Esophagus squamous epithelium (tissue), 5 donors: ENCODE results near the gene SLC47A1. TPM values are rescaled to one million over a fixed set of nuclear protein-coding genes. Genes with fewer than 3 reads are reported as not detected.
"Not testable (repeated sequence)": the region's sequence is repeated elsewhere in the genome, so short reads cannot be mapped to it uniquely, and the experiment has no call there.

ENCODE experiments used
- DNase-seq: peaks from one replicate; lab custom pipeline; 2025; lab: John Stamatoyannopoulos, UW
- H3K27ac ChIP-seq, 4 donors: fragments of 200-600 bp; sonication (generic); one replicate each; pipeline ENCODE4 v1.5.1; 2016 to 2019; ENCODE audit warnings: mild to moderate bottlenecking in 1 of 4
- H3K27me3 ChIP-seq, 4 donors: fragments of 200-600 bp; sonication (generic); 1 replicate in 3 of 4; 2 replicates in 1 of 4; pipeline versions ENCODE4 v1.5.1 to v1.6.0; 2017 to 2021; ENCODE audit warnings: antibody characterized with exemption in 1 of 4
- H3K36me3 ChIP-seq, 3 donors: fragments of 200-600 bp; sonication (generic); one replicate each; pipeline ENCODE4 v1.5.1; 2016 to 2019
- H3K4me1 ChIP-seq, 3 donors: fragments of 200-600 bp; sonication (generic); one replicate each; pipeline ENCODE4 v1.5.1; 2017 to 2019
- H3K4me3 ChIP-seq, 4 donors: fragments of 200-600 bp; sonication (generic); 1 replicate in 3 of 4; 2 replicates in 1 of 4; pipeline ENCODE4 v1.5.1; 2016 to 2019; ENCODE audit warnings: mild to moderate bottlenecking in 2 of 4, moderate library complexity in 1 of 4
- H3K9me3 ChIP-seq, 3 donors: fragments of 200-600 bp; sonication (generic); one replicate each; pipeline ENCODE4 v1.5.1; 2016 to 2019
- POLR2A ChIP-seq, 4 donors: fragments of 450-650 bp; IDR thresholded peaks; one replicate each; pipeline ENCODE4 v1.6.1; 2017; ENCODE audit warnings: antibody characterized with exemption in 4 of 4, mild to moderate bottlenecking in 4 of 4, moderate library complexity in 3 of 4
- WGBS, 2 donors: methylation state at CpG; one replicate each; pipeline ENCODE4 v1.1.5; 2018; 5-methylcytosine and 5-hydroxymethylcytosine counted together
- intact Hi-C: fragments of 100-400 bp; cut with DNase I; formaldehyde crosslinking; loops from one replicate; pipeline ENCODE4 v1.15.0; 2022
- total RNA-seq, 4 donors: library from RNA; depleted of rRNA; stranded (reverse); fragments of >200 nt; gene quantifications; one replicate each; pipeline ENCODE4 v1.1.0, GENCODE V29; 2016
- TF ChIP-seq, protein P1 (sequence below), 6 experiments: fragments of 450-650 bp in 4 of 6; fragments of 200-600 bp in 2 of 6; sonication (generic) in 2 of 6; IDR thresholded peaks; one replicate each; pipeline ENCODE4 v1.5.1; 2016 to 2019; ENCODE audit warnings: antibody characterized with exemption in 6 of 6, mild to moderate bottlenecking in 4 of 6, moderate library complexity in 4 of 6
- donor health status: DM: yes; HTN: yes; CAD: no.

Gene SLC47A1
- total RNA-seq, 4 donors from 2014 or later, result 3.9 to 7.8 (median 7.3) TPM

DNA sequence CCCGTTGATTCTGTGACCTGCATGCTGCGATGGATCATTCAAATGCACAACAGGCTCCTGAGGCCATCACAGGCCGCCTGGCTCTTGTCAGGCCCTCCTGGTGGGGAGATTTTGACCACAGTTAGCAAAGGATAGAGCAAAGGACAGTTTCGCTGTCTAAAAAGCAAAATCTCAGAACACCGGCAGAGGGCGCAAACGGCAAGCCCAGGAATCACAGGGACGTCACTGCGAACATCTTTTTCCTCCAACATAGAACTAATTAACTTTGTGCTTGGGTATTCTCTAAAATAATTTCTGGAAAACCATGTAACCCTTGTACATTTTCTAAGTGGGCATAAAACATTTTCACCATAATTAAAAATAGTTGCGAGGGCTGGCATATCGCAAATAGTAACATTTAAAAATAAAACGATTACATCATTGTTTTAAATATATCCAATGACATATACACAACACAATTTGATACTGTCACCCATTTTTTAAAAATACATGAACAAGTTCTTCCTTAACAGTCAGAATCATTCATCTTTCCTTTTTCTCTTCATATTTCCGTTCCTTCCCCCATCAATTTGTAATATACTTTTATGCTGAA lies 19.7 kb upstream of the SLC47A1 start:
- intact Hi-C loops, result loop anchor here (2.0 to 10.0 kb wide), 2 partner anchors 131 to 253 kb away; partner anchors contain the start of gene ALDH3A2
- Histone ChIP-seq H3K9me3 (no peaks in the 10 kb centered on the region), H3K4me1 (peaks cover 0 to 6% (median 0%) of the 10 kb centered on the region in 3 donors), H3K27me3 (no peaks in the 10 kb centered on the region), H3K36me3 (no peaks in the 10 kb centered on the region), H3K27ac (peak overlapping the region in 2 of 4 donors; percentile 5 to 23), H3K4me3 (no peak overlapping the region)
- no peak for DNase-seq
- TF ChIP-seq, protein P1, sequence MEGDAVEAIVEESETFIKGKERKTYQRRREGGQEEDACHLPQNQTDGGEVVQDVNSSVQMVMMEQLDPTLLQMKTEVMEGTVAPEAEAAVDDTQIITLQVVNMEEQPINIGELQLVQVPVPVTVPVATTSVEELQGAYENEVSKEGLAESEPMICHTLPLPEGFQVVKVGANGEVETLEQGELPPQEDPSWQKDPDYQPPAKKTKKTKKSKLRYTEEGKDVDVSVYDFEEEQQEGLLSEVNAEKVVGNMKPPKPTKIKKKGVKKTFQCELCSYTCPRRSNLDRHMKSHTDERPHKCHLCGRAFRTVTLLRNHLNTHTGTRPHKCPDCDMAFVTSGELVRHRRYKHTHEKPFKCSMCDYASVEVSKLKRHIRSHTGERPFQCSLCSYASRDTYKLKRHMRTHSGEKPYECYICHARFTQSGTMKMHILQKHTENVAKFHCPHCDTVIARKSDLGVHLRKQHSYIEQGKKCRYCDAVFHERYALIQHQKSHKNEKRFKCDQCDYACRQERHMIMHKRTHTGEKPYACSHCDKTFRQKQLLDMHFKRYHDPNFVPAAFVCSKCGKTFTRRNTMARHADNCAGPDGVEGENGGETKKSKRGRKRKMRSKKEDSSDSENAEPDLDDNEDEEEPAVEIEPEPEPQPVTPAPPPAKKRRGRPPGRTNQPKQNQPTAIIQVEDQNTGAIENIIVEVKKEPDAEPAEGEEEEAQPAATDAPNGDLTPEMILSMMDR (IDR thresholded peaks at IDR 0.05), result peak; percentile 72 to 92 (median 89)
- no peak for TF ChIP-seq POLR2A (IDR thresholded peaks at IDR 0.05)
- 12% methylated on average over 13 of the region's 13 CpGs for WGBS, 2 donors

DNA sequence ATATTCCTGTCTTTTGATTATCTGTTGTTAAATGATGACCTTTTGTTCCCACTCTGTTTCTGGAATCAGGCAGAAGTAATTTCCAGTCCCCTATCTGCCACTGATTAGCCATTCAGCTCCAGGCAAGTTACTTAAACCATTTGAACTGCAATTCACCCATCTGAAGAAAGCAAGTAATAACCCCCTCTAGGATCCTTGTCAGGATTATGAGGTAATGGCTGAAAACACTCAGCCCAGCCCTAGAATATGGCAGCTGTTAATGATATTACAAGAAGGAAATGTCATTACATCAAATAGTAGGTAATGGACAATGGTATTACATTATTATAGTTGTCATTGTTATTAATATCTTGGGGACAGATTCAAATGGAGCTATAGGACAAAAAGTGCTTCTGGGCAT lies 16.0 kb upstream of the SLC47A1 start:
- H3K4me1 ChIP-seq, result peaks cover 0 to 12% (median 0%) of the 10 kb centered on the region in 3 donors
- no peaks in the 10 kb centered on the region for H3K36me3 ChIP-seq
- intact Hi-C loops, result loop anchor here (10.0 kb wide), 1 partner anchor 127 kb away; the partner anchor contains the start of gene ALDH3A2
- no peak for DNase-seq
- TF ChIP-seq, protein P1 (IDR thresholded peaks at IDR 0.05), result no peak
- no peak for TF ChIP-seq POLR2A (IDR thresholded peaks at IDR 0.05)
- no peak overlapping the region for H3K4me3 ChIP-seq
- H3K27me3 ChIP-seq, result no peaks in the 10 kb centered on the region
- no peaks in the 10 kb centered on the region for H3K9me3 ChIP-seq
- no peak overlapping the region for H3K27ac ChIP-seq

DNA sequence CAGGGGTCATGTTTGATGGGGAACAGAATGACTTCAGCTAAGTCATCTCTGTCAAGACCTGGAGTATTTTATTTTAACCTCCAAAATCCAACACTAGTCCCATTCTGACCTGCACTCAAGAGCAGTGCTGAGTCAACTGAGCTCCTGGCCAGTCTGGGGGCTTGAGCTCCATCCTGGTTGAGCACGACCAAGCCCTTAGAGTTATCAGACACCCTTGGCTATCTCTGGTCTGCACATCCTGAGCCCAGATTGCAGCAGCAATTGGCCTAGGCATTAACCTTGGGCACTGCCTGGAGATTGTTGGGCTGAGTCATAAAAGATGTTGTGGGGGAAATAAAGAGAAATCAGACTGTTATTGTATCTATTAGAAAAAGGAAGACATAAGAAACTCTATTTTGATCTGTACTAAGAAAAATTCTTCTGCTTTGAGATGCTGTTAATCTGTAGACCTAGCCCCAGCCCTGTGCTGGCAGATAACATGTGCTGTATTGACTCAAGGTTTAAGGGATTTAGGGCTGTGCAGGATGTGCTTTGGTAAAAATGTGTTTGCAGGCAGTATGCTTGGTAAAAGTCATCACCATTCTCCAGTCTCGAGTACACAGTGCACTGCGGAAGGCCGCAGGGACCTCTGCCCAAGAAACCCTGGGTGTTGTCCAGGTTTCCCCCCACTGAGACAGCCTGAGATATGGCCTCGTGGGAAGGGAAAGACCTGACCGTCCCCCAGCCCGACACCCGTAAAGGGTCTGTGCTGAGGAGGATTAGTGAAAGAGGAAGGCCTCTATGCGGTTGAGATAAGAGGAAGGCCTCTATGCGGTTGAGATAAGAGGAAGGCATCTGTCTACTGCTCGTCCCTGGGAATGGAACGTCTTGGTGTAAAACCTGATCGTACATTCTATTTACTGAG lies 14.0 kb upstream of the SLC47A1 start:
- DNase-seq, result not testable (repeated sequence)
- intact Hi-C loops, result loop anchor here (10.0 kb wide), 1 partner anchor 125 kb away; the partner anchor contains the start of gene ALDH3A2

DNA sequence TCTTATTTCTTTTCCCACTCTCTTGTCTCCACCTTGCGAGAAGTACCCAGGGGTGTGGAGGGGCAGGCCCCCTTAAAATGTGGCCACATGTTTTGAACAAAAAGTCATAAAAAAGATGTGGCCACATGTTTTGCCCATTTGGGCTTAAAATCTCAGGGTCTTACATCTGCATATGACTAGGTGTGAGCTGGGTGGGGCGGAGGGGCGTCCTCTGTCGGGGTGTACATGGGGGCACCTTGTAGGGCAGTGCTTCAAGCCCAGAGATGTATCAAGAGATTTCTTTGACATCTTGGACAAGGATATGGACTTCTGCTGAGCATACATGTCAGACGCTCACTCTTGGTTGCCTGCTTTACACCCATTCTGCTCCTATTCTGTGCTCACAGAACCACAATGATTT lies 13.0 kb upstream of the SLC47A1 start:
- intact Hi-C loops, result no loop called here
- no peaks in the 10 kb centered on the region for H3K36me3 ChIP-seq
- no peaks in the 10 kb centered on the region for H3K9me3 ChIP-seq
- DNase-seq, result no peak
- H3K27me3 ChIP-seq, result no peaks in the 10 kb centered on the region
- H3K27ac ChIP-seq, result no peak overlapping the region
- 90 to 99% methylated on average over 5 of the region's 5 CpGs for WGBS, 2 donors
- no peak overlapping the region for H3K4me3 ChIP-seq
- peaks cover 0 to 6% (median 0%) of the 10 kb centered on the region in 3 donors for H3K4me1 ChIP-seq
- TF ChIP-seq, protein P1 (IDR thresholded peaks at IDR 0.05), result no peak
- TF ChIP-seq POLR2A (IDR thresholded peaks at IDR 0.05), result no peak

More for the DNA sequence above, 14.0 kb upstream of the SLC47A1 start:
- not testable (repeated sequence) for H3K4me1 ChIP-seq, H3K4me3 ChIP-seq, H3K27ac ChIP-seq, H3K9me3 ChIP-seq, H3K27me3 ChIP-seq, H3K36me3 ChIP-seq
- 44 to 62% methylated on average over 11 to 13 of the region's 13 CpGs for WGBS, 2 donors

DNA sequence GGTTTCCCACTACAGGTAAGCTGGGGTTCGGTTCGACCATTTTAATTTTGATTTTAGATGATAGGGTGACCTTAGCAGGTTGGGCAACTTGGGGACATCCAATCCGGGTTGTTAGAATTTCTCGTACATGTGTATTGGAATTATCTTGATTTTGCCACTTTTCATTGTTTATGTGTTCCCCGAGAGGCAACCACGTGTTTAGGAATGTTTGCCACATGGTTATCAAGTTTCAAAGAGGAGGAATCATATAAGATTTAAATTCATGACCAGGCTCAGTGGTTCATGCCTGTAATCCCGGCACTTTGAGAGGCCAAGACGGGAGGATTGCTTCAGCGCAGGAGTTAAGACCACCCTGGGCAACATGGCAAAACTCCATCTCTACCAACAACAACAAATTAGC lies 10.0 kb upstream of the SLC47A1 start:
- H3K4me3 ChIP-seq, result no peak overlapping the region
- intact Hi-C loops, result no loop called here
- no peak overlapping the region for H3K27ac ChIP-seq
- no peaks in the 10 kb centered on the region for H3K9me3 ChIP-seq
- H3K4me1 ChIP-seq, result peaks cover 0 to 10% (median 0%) of the 10 kb centered on the region in 3 donors
- 72 to 93% methylated on average over 9 of the region's 9 CpGs for WGBS, 2 donors
- H3K36me3 ChIP-seq, result no peaks in the 10 kb centered on the region
- no peak for DNase-seq
- no peaks in the 10 kb centered on the region for H3K27me3 ChIP-seq
- no peak for TF ChIP-seq POLR2A (IDR thresholded peaks at IDR 0.05)
- TF ChIP-seq, protein P1 (IDR thresholded peaks at IDR 0.05), result no peak

DNA sequence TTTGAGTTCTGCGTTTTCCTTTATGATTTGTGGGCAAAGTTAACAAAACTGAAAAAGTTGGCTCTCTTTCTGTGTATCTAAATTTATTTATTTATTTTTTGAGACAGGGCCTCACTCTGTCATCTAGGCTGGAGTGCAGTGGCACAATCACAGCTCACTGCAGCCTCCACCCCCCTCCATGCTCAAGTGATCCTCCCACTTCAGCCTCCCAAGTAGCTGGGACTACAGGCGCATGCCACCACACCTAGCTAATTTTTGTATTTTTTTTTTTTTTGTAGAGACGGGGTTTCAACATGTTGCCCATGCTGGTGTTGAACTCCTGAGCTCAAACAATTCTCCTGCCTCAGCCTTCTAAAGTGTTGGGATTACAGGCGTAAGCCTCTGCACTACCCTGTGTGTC lies 6.7 kb upstream of the SLC47A1 start:
- H3K4me3 ChIP-seq, intact Hi-C loops, H3K4me1 ChIP-seq, DNase-seq, H3K27me3 ChIP-seq, H3K9me3 ChIP-seq, H3K27ac ChIP-seq, H3K36me3 ChIP-seq: not testable (repeated sequence)
- 85 to 92% methylated on average over 4 of the region's 4 CpGs for WGBS, 2 donors
